Measurements from ENCODE around the gene NUMB. TPM values are rescaled to one million over a fixed set of nuclear protein-coding genes. Genes with fewer than 3 reads are reported as not detected.

NUMB gene
- total RNA-seq, 2 donors from 2014 or later: 79.9 to 85.2 TPM

DNA sequence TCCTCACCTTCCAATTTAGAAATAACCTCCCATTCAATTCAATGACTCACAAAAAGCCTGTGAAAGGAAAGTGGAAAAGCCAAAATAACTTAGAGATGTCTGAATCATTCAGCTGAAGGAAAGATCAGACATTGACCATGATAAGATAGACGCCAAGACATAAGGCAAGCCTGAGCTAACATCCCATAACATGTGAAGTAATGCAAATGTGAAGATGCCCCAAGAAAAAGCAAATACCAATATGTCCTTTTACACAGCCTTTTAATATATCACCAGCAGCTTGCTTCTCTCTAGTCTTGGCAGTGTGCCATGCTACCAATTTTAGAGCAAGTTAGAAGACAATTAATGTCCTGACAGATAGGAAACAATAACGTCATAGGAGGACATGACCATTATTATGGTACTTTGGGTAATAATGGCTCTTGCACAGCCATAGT is 2.4 kb upstream of the NUMB start:
- no peak overlapping the region for H3K4me3 ChIP-seq (ENCODE audit: low read length)
- DNase-seq: peak; percentile 1
- H3K9me3 ChIP-seq (ENCODE audit: control insufficient read depth, low read length): no peaks in the 10 kb centered on the region
- no peak overlapping the region for H3K27ac ChIP-seq (ENCODE audit: low read depth, low read length)
- Mint-ChIP-seq H3K4me1 (peaks cover 44% of the 10 kb centered on the region), H3K9me3 (no peaks in the 10 kb centered on the region), H3K36me3 (ENCODE audit: low read depth) (no peaks in the 10 kb centered on the region), H3K27ac (no peak overlapping the region), H3K27me3 (ENCODE audit: insufficient read depth) (no peaks in the 10 kb centered on the region), H3K4me3 (no peak overlapping the region)
- H3K36me3 ChIP-seq (ENCODE audit: control insufficient read depth, insufficient read depth, low read length): no peaks in the 10 kb centered on the region
- H3K9ac ChIP-seq (ENCODE audit: extremely low read depth, low read length, poor library complexity, severe bottlenecking): no peak overlapping the region
- no peaks in the 10 kb centered on the region for H3K27me3 ChIP-seq (ENCODE audit: control insufficient read depth, insufficient read depth, low read length, poor library complexity, severe bottlenecking)
- TF ChIP-seq, protein P1, sequence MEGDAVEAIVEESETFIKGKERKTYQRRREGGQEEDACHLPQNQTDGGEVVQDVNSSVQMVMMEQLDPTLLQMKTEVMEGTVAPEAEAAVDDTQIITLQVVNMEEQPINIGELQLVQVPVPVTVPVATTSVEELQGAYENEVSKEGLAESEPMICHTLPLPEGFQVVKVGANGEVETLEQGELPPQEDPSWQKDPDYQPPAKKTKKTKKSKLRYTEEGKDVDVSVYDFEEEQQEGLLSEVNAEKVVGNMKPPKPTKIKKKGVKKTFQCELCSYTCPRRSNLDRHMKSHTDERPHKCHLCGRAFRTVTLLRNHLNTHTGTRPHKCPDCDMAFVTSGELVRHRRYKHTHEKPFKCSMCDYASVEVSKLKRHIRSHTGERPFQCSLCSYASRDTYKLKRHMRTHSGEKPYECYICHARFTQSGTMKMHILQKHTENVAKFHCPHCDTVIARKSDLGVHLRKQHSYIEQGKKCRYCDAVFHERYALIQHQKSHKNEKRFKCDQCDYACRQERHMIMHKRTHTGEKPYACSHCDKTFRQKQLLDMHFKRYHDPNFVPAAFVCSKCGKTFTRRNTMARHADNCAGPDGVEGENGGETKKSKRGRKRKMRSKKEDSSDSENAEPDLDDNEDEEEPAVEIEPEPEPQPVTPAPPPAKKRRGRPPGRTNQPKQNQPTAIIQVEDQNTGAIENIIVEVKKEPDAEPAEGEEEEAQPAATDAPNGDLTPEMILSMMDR (conservative IDR thresholded peaks at IDR 0.05): no peak
- 89 to 100% methylated on average over 2 of the region's 2 CpGs for WGBS, 2 experiments (ENCODE audit: insufficient coverage in 1 of 2, insufficient read length in 1 of 2)
- H3K4me1 ChIP-seq (ENCODE audit: control insufficient read depth, insufficient read depth, low read length): peaks cover 12% of the 10 kb centered on the region

DNA sequence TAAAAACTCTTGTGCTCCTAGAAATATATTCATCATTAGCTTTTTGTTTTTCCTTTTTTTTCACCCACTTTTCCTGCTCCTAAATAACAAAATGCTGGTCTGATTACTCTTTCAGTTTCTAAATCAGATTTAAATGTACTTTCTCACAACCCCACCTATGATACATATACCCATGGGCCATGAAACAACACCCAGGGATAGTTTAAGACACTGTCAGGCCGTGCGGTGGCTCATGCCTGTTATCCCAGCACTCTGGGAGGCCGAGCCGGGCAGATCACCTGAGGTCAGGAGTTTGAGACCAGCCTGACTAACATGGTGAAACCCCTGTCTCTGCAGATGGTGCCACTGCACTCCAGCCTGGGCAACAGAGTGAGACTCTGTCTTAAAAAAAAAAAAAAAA is 1.6 kb upstream of the NUMB start:
- DNase-seq: no peak
- H3K9me3 Mint-ChIP-seq: no peaks in the 10 kb centered on the region
- H3K27ac Mint-ChIP-seq: no peak overlapping the region
- Histone ChIP-seq H3K36me3 (ENCODE audit: control insufficient read depth, insufficient read depth, low read length) (no peaks in the 10 kb centered on the region), H3K4me1 (ENCODE audit: control insufficient read depth, insufficient read depth, low read length) (peaks cover 12% of the 10 kb centered on the region), H3K9ac (ENCODE audit: extremely low read depth, low read length, poor library complexity, severe bottlenecking) (no peak overlapping the region), H3K27me3 (ENCODE audit: control insufficient read depth, insufficient read depth, low read length, poor library complexity, severe bottlenecking) (no peaks in the 10 kb centered on the region), H3K27ac (ENCODE audit: low read depth, low read length) (no peak overlapping the region), H3K4me3 (ENCODE audit: low read length) (no peak overlapping the region), H3K9me3 (ENCODE audit: control insufficient read depth, low read length) (no peaks in the 10 kb centered on the region)
- H3K4me1 Mint-ChIP-seq: peaks cover 46% of the 10 kb centered on the region
- no peak overlapping the region for H3K4me3 Mint-ChIP-seq
- H3K36me3 Mint-ChIP-seq (ENCODE audit: low read depth): no peaks in the 10 kb centered on the region
- TF ChIP-seq, protein P1 (conservative IDR thresholded peaks at IDR 0.05): no peak
- WGBS, 2 experiments (ENCODE audit: insufficient coverage in 1 of 2, insufficient read length in 1 of 2): 94 to 95% methylated on average over 4 of the region's 4 CpGs
- no peaks in the 10 kb centered on the region for H3K27me3 Mint-ChIP-seq (ENCODE audit: insufficient read depth)

DNA sequence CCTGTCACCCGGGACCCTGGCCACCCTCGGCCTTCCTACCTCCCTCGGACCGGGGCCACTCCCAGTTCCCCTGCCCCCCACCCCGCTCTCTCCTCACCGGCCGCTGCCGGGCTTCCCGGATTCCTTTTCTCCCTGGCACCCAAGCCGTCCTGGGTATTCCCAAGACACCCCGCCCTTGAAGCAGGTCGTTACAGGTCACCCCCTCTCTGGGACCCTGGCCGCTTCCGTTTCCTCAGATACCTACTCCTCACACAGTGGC is 493 bp downstream of the NUMB start:
- peak overlapping the region; percentile 98 for H3K27ac Mint-ChIP-seq
- Histone ChIP-seq H3K4me3 (ENCODE audit: low read length) (peak overlapping the region; percentile 89), H3K27me3 (ENCODE audit: control insufficient read depth, insufficient read depth, low read length, poor library complexity, severe bottlenecking) (no peaks in the 10 kb centered on the region), H3K36me3 (ENCODE audit: control insufficient read depth, insufficient read depth, low read length) (no peaks in the 10 kb centered on the region), H3K9me3 (ENCODE audit: control insufficient read depth, low read length) (no peaks in the 10 kb centered on the region), H3K4me1 (ENCODE audit: control insufficient read depth, insufficient read depth, low read length) (peaks cover 12% of the 10 kb centered on the region), H3K27ac (ENCODE audit: low read depth, low read length) (peak overlapping the region; percentile 38), H3K9ac (ENCODE audit: extremely low read depth, low read length, poor library complexity, severe bottlenecking) (peak overlapping the region; percentile 80)
- H3K4me1 Mint-ChIP-seq: peaks cover 46% of the 10 kb centered on the region
- H3K36me3 Mint-ChIP-seq (ENCODE audit: low read depth): no peaks in the 10 kb centered on the region
- H3K27me3 Mint-ChIP-seq (ENCODE audit: insufficient read depth): no peaks in the 10 kb centered on the region
- no peaks in the 10 kb centered on the region for H3K9me3 Mint-ChIP-seq
- 0% methylated on average over 4 to 14 of the region's 14 CpGs for WGBS, 2 experiments (ENCODE audit: insufficient coverage in 1 of 2, insufficient read length in 1 of 2)
- no peak for DNase-seq
- H3K4me3 Mint-ChIP-seq: peak overlapping the region; percentile 99
- TF ChIP-seq, protein P1 (conservative IDR thresholded peaks at IDR 0.05): no peak
